Psoas muscle (tissue), 8 donors: ENCODE measurements around the gene PIP5K1B. TPM values are rescaled to one million over a fixed set of nuclear protein-coding genes. Genes with fewer than 3 reads are reported as not detected.
"Not testable (repeated sequence)": the region's sequence is repeated elsewhere in the genome, so short reads cannot be mapped to it uniquely, and the experiment has no call there.

Experiments
- ATAC-seq, 4 donors: fragments of 200-7000 bp; cut with Tn5 transposase; one replicate each; pipeline ENCODE4 v1.9.1; 2020; ENCODE audit warnings: moderate library complexity in 3 of 4, mild to moderate bottlenecking in 2 of 4
- DNase-seq, 2 donors: peaks; one replicate each; pipeline ENCODE4 v3.0.0-alpha.2; 2020
- H3K27ac ChIP-seq: fragments of 200-600 bp; one replicate; pipeline ENCODE4 v1.8.0; 2022
- H3K27me3 ChIP-seq, 3 donors: fragments of 200-600 bp in 1 of 3; one replicate each; pipeline versions ENCODE4 v1.6.1 to v1.8.0; 2013 to 2022; ENCODE audit warnings: low read length in 2 of 3, mild to moderate bottlenecking in 2 of 3, moderate library complexity in 1 of 3; ENCODE audit not compliant: insufficient read depth in 3 of 3
- H3K36me3 ChIP-seq, 2 donors: fragments of 200-600 bp in 1 of 2; one replicate each; pipeline versions ENCODE4 v1.6.1 to v1.8.0; 2013 to 2022; ENCODE audit warnings: low read depth in 1 of 2, mild to moderate bottlenecking in 1 of 2, moderate library complexity in 1 of 2; ENCODE audit not compliant: insufficient read depth in 1 of 2
- H3K4me1 ChIP-seq: fragments of 200-600 bp; one replicate; pipeline ENCODE4 v1.8.0; 2022
- H3K4me3 ChIP-seq: fragments of 200-600 bp; one replicate; pipeline ENCODE4 v1.8.0; 2022; ENCODE audit warnings: mild to moderate bottlenecking
- H3K9me3 ChIP-seq: fragments of 200-600 bp; one replicate; pipeline ENCODE4 v1.8.0; 2022
- CTCF ChIP-seq: fragments of 200-600 bp; IDR thresholded peaks from one replicate; pipeline ENCODE4 v1.8.0; 2022; ENCODE audit warnings: antibody characterized with exemption
- WGBS, 3 donors: extraction: QIAGEN DNeasy Blood & Tissue Kit; methylation state at CpG; one replicate each; pipeline versions ENCODE4 v1.1.6 to v1.1.7; 2013; 5-methylcytosine and 5-hydroxymethylcytosine counted together
- intact Hi-C, 2 donors: fragments of 100-400 bp; cut with DNase I; formaldehyde crosslinking; loops; one replicate each; pipeline versions ENCODE4 v1.11.0 to v1.14.2; 2022
- polyA plus RNA-seq, 3 donors: library from polyadenylated mRNA; stranded (reverse); fragments of 200-250 nt; gene quantifications; one replicate each; pipeline ENCODE4 v1.2.3, GENCODE V29; 2013
- total RNA-seq, 4 donors: library from RNA; stranded (reverse); fragmentation: NEBNext Ultra II Directional in 2 of 4; extraction: Animal tissue kit (Norgen Biotek cat#: 25700) in 2 of 4; gene quantifications; one replicate each; pipeline versions ENCODE4 v1.2.1 to v1.2.4, GENCODE V29; 2021 to 2023
- donor health status: healthy with polysubstance abuse.
- donor health status: DM: no; HTN: no; CAD: no; lungs with moderate emphysema.
- donor health status: Bipolar disorder and iron deficiency.
- donor health status: healthy.
- donor health status: DM: yes; HTN: yes; CAD: no.
- donor health status: DM: no; HTN: no; CAD: no.
- donor health status: DM: no; HTN: no; CAD: no.
- donor health status: DM: yes; HTN: yes; CAD: no.

PIP5K1B gene
- total and polyA plus RNA-seq, 7 donors: 0.48 to 2.5 (median 1.7) TPM

- Histone ChIP-seq H3K4me3 (no peak overlapping the region), H3K27ac (no peak overlapping the region), H3K36me3 (no peaks in the 10 kb centered on the region), H3K4me1 (no peaks in the 10 kb centered on the region), H3K27me3 (peaks cover 0 to 8% (median 8%) of the 10 kb centered on the region in 3 donors), H3K9me3 (no peaks in the 10 kb centered on the region)
- intact Hi-C loops: no loop called here
- ATAC-seq: no peak
- TF ChIP-seq CTCF: no peak
- 86 to 90% (median 88%) methylated on average over 6 of the region's 6 CpGs for WGBS, 3 donors
- no peak for DNase-seq
Observed at GRCh38 chr9:68698943-68699509, 6.0 kb upstream of the PIP5K1B start.

GRCh38 chr9:68699625-68700024, 5.4 kb upstream of the PIP5K1B start:
- intact Hi-C loops: loop anchor here (5.0 to 10.0 kb wide), 3 partner anchors 75 to 145 kb away; no protein-coding TSS in a partner anchor
- not testable (repeated sequence) for H3K4me3 ChIP-seq, H3K36me3 ChIP-seq, H3K27me3 ChIP-seq, ATAC-seq, H3K9me3 ChIP-seq, H3K27ac ChIP-seq, DNase-seq, H3K4me1 ChIP-seq
- 81 to 93% (median 90%) methylated on average over 2 of the region's 2 CpGs for WGBS, 3 donors

- Histone ChIP-seq H3K27me3 (peaks cover 0 to 2% (median 0%) of the 10 kb centered on the region in 3 donors), H3K27ac (no peak overlapping the region), H3K4me1 (no peaks in the 10 kb centered on the region), H3K4me3 (no peak overlapping the region), H3K36me3 (no peaks in the 10 kb centered on the region), H3K9me3 (no peaks in the 10 kb centered on the region)
- DNase-seq (no peak), ATAC-seq (no peak)
- 91 to 92% (median 92%) methylated on average over 3 of the region's 3 CpGs for WGBS, 3 donors
- intact Hi-C loops: loop anchor here (5.0 to 10.0 kb wide), 3 partner anchors 72 to 142 kb away; no protein-coding TSS in a partner anchor
- TF ChIP-seq CTCF: no peak
Observed at GRCh38 chr9:68702493-68702892, 2.5 kb upstream of the PIP5K1B start.

- TF ChIP-seq CTCF: no peak
- Histone ChIP-seq H3K4me3 (no peak overlapping the region), H3K9me3 (no peaks in the 10 kb centered on the region), H3K4me1 (no peaks in the 10 kb centered on the region), H3K27me3 (no peaks in the 10 kb centered on the region), H3K27ac (no peak overlapping the region), H3K36me3 (no peaks in the 10 kb centered on the region)
- DNase-seq (no peak), ATAC-seq (no peak)
- intact Hi-C loops: loop anchor here (5.0 to 10.0 kb wide), 3 partner anchors 71 to 141 kb away; no protein-coding TSS in a partner anchor
- 64 to 71% (median 68%) methylated on average over 6 of the region's 6 CpGs for WGBS, 3 donors
Observed at GRCh38 chr9:68703672-68704071, 1.4 kb upstream of the PIP5K1B start.

GRCh38 chr9:68704498-68704813, 584 bp upstream of the PIP5K1B start:
- H3K27me3 ChIP-seq: no peaks in the 10 kb centered on the region
- H3K36me3 ChIP-seq: no peaks in the 10 kb centered on the region
- TF ChIP-seq CTCF: no peak
- peak overlapping the region; percentile 83 for H3K4me3 ChIP-seq
- peak overlapping the region; percentile 80 for H3K27ac ChIP-seq
- intact Hi-C loops: loop anchor here (5.0 to 10.0 kb wide), 3 partner anchors 70 to 140 kb away; no protein-coding TSS in a partner anchor
- no peaks in the 10 kb centered on the region for H3K4me1 ChIP-seq
- no peak for DNase-seq
- WGBS, 3 donors: 5 to 6% (median 5%) methylated on average over 11 of the region's 11 CpGs
- no peaks in the 10 kb centered on the region for H3K9me3 ChIP-seq
- no peak for ATAC-seq
